ENCODE measurements around the gene APBB2.

Gene APBB2

DNA sequence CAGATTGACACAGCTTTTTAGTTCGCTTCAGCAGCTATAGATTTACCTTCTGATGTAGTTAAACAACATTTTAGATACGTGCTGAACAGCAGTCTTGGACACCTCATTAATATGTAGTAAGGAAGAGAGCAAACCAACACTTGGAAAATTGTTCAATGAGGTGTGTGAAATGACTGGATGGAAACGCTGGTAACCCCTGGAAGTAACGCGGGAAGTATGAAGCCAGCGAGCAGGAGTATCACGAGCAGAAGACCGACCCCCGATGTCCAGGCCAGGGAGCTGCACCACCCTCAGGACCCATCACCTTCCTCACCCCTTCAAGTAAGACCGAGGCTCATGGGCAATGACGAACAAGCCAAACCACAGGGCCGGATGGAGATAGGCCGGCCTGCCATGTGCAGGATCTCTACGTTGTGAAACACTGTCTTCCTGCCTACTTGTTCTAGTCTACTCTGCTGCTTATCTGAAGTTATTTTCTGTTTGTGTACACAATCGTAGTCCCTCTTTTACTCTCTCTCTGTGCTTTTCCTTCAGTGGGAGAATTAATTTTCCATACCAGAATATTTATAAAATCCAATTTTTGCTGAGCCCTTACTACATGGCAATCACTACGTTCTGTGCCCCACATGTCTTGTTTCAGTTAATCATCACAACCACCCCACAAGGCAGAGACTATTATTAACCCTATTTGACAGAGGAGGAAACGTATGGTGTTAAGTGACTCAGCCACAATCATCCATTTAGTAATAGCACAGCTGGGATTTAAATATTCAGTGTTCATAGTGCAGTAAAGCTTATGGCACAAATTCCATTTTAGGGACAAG lies 221.7 kb downstream of the APBB2 start:
- no peak for DNase-seq (ENCODE audit: insufficient read length, low spot score)
- TF ChIP-seq, protein P1, sequence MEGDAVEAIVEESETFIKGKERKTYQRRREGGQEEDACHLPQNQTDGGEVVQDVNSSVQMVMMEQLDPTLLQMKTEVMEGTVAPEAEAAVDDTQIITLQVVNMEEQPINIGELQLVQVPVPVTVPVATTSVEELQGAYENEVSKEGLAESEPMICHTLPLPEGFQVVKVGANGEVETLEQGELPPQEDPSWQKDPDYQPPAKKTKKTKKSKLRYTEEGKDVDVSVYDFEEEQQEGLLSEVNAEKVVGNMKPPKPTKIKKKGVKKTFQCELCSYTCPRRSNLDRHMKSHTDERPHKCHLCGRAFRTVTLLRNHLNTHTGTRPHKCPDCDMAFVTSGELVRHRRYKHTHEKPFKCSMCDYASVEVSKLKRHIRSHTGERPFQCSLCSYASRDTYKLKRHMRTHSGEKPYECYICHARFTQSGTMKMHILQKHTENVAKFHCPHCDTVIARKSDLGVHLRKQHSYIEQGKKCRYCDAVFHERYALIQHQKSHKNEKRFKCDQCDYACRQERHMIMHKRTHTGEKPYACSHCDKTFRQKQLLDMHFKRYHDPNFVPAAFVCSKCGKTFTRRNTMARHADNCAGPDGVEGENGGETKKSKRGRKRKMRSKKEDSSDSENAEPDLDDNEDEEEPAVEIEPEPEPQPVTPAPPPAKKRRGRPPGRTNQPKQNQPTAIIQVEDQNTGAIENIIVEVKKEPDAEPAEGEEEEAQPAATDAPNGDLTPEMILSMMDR (IDR thresholded peaks at IDR 0.05; ENCODE audit: insufficient read depth, missing control alignments) = no peak
- no peak for FAIRE-seq

DNA sequence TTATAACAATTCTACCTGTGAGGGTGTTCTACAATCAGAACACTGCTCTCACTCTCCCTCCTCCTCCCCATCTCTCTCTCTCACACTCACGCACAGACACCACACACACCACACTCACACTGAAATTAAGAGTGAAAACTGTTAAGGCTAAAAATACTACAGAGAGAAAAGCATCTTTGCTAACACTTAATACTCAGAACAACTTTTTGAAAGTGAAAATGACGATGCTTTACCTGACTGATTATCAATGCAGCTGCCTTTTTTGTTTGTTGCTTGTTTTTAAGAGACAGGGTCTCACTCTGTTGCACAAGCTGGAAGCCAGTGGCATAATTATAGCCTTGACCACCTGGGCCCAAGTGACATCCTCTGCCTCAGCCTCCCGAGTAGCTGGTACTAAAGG lies 222.4 kb downstream of the APBB2 start:
- TF ChIP-seq, protein P1 (IDR thresholded peaks at IDR 0.05; ENCODE audit: insufficient read depth, missing control alignments) = no peak
- DNase-seq (ENCODE audit: insufficient read length, low spot score) = no peak
- FAIRE-seq = no peak

DNA sequence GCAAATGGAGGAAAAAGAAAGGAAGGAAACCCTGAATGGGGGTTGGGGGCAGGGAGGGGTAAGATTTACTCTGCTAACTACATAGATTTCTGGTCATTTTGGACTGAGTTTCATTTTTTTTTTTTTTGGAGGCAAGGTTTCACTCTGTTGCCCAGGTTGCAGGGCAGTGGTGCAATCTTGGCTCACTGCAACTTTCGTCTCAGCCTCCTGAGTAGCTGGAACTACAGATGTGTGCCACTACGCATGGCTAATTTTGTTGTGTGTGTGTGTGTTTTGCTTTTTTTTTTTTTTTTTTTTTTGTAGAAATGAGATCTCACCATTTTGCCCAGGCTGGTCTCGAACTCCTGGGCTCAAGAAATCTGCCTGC lies 223.5 kb downstream of the APBB2 start:
- FAIRE-seq (no peak), DNase-seq (ENCODE audit: insufficient read length, low spot score) (no peak)
- TF ChIP-seq, protein P1 (IDR thresholded peaks at IDR 0.05; ENCODE audit: insufficient read depth, missing control alignments) = no peak

DNA sequence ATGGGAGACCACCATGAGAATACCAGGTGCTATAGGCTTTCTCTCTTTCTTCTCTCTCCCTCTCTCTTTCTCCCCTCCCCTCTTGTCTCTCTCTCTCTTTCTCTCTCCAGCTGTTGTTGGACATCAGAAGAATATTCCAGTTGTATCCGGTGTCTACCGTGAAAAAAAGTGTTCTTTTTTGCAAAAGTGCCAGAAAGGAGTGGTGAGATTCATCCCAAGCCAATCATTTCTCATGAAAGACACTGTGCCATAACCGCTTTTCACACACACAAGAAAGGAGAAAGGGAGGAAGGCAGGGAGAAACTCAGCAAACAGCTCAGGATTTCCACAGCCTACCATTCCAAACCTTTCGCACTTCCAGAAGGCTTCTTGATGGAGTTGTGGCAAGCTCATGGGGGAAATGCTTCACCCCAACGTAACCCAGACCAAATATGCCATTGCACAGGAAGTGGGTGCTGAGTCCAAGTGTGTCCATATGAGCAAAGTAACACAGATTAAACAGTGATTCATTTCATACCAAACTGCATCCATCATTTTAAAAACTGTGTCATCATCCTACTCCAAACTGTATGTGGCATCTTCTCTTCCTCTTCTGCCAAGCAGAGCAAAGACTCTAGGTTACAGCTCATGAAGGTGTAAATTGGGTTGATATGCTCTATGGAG lies 224.0 kb downstream of the APBB2 start:
- no peak for FAIRE-seq
- TF ChIP-seq, protein P1 (IDR thresholded peaks at IDR 0.05; ENCODE audit: insufficient read depth, missing control alignments) = no peak
- DNase-seq (ENCODE audit: insufficient read length, low spot score) = no peak

DNA sequence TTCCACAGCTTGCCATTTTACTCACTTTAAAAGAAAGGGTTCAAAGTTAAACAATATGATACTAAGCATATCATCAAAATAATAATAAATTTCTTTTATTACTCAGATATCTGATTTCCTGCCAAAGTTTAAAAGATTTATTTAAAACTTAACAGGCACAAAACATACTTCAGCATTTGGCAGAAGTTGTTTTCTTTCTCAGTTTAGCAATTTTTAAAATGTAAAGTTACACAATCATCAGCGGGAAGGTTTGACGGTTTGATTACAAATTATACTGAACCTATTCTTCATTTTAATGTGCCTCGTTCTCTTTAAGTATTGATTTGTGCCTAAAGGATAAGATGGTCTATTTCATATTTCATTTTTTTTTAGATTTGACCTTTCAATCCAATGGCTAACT lies 227.2 kb downstream of the APBB2 start:
- no peak for FAIRE-seq
- TF ChIP-seq, protein P1 (IDR thresholded peaks at IDR 0.05; ENCODE audit: insufficient read depth, missing control alignments) = no peak

DNA sequence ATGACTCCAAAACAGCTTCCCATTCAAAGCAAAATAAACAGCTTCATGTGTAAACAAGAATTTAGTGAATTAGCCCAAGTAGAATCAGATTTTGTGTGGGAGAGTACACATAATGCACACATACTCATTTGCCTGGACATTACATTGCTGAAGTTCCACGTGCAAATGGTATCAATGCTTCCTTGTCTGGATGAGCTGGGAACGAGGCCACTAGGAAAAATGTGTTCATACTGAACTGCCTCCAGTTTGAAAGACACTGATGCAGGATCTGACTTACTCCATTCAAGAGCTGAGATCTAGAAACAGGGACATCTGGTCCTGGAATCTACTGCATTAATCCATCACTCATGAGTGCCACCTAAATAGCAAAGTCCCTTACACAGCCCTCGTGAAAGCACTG lies 228.0 kb downstream of the APBB2 start:
- DNase-seq (ENCODE audit: insufficient read length, low spot score) (no peak), FAIRE-seq (no peak)
- TF ChIP-seq, protein P1 (IDR thresholded peaks at IDR 0.05; ENCODE audit: insufficient read depth, missing control alignments) = no peak

More for the DNA sequence above, 227.2 kb downstream of the APBB2 start:
- DNase-seq (ENCODE audit: insufficient read length, low spot score) = no peak

DNA sequence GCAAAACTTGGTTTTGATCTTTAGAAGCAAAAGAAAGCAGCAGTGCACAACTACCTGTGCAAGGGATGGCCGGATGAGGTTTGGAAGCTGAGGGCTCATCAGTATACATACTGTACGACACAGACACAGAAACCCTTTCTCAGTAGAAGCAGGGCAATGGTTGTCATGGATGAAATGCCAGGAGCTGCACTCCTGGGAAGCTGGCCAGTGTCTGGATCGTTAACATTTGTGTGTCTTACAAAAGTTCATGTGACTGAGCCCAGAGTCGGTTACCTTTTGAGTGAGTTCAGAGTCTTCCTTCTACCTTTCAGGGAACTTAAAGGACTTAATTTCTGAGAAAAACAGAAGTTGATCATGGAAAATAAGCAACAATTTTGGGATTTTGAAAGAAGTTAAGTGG lies 230.3 kb downstream of the APBB2 start:
- no peak for FAIRE-seq

More for the DNA sequence above, 230.3 kb downstream of the APBB2 start:
- TF ChIP-seq, protein P1 (IDR thresholded peaks at IDR 0.05; ENCODE audit: insufficient read depth, missing control alignments) = no peak
- no peak for DNase-seq (ENCODE audit: insufficient read length, low spot score)

All from D721Med (cell line).